ENCODE data around the gene ZNF670. TPM values are rescaled to one million over a fixed set of nuclear protein-coding genes. Genes with fewer than 3 reads are reported as not detected.

The ZNF670 gene
- total and polyA plus RNA-seq, 9 of the 15 experiments (the other 6 are each of a cell fraction or from before 2014, with no cell fraction given) = 7.1 to 23.4 (median 11.8) TPM

DNA sequence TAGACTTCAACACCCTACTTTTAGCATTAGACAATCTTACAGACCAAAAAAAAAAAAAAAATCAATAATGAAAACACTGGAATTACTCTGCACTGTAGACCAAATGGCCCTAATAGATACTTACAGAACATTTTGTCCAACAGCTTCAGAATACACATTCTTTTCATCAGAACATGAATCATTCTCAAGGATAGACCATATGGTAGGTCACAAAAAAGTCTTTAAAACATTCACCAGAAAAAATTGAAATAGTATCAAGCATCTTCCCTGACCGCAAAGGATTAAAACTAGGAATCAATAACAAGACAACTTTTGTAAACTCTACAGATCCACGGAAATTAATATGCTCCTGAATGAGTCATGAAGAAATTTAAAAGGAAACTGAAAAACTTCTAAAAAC, 22.5 kb downstream of the ZNF670 start (continued):
- TF ChIP-seq SMARCC2 (IDR thresholded peaks at IDR 0.05; ENCODE audit: low read depth) (no peak), NONO (IDR thresholded peaks at IDR 0.05; ENCODE audit: low read depth in 2 of 2, low read length in 1 of 2) (no peak), ZNF212 (CRISPR knock-in tag; IDR thresholded peaks at IDR 0.05) (no peak), PRMT5 (CRISPR knock-in tag; IDR thresholded peaks at IDR 0.05) (no peak), RFX7 (CRISPR knock-in tag; IDR thresholded peaks at IDR 0.05) (no peak), HOXB6 (CRISPR knock-in tag; IDR thresholded peaks at IDR 0.05; ENCODE audit: borderline replicate concordance) (no peak)
- TF ChIP-seq, protein P1, sequence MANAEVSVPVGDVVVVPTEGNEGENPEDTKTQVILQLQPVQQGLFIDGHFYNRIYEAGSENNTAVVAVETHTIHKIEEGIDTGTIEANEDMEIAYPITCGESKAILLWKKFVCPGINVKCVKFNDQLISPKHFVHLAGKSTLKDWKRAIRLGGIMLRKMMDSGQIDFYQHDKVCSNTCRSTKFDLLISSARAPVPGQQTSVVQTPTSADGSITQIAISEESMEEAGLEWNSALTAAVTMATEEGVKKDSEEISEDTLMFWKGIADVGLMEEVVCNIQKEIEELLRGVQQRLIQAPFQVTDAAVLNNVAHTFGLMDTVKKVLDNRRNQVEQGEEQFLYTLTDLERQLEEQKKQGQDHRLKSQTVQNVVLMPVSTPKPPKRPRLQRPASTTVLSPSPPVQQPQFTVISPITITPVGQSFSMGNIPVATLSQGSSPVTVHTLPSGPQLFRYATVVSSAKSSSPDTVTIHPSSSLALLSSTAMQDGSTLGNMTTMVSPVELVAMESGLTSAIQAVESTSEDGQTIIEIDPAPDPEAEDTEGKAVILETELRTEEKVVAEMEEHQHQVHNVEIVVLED (CRISPR knock-in tag; IDR thresholded peaks at IDR 0.05) = no peak
- TF ChIP-seq, protein P2, sequence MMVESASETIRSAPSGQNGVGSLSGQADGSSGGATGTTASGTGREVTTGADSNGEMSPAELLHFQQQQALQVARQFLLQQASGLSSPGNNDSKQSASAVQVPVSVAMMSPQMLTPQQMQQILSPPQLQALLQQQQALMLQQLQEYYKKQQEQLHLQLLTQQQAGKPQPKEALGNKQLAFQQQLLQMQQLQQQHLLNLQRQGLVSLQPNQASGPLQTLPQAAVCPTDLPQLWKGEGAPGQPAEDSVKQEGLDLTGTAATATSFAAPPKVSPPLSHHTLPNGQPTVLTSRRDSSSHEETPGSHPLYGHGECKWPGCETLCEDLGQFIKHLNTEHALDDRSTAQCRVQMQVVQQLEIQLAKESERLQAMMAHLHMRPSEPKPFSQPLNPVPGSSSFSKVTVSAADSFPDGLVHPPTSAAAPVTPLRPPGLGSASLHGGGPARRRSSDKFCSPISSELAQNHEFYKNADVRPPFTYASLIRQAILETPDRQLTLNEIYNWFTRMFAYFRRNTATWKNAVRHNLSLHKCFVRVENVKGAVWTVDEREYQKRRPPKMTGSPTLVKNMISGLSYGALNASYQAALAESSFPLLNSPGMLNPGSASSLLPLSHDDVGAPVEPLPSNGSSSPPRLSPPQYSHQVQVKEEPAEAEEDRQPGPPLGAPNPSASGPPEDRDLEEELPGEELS (CRISPR knock-in tag; IDR thresholded peaks at IDR 0.05; ENCODE audit: borderline replicate concordance) = no peak

Data from K562 (cell line).